Psoas muscle (tissue), 8 donors: Measurements from ENCODE around the gene JAG1. TPM values are rescaled to one million over a fixed set of nuclear protein-coding genes. Genes with fewer than 3 reads are reported as not detected.

Experiments used
- ATAC-seq, 4 donors: fragments of 200-7000 bp; cut with Tn5 transposase; one replicate each; pipeline ENCODE4 v1.9.1; 2020; ENCODE audit warnings: moderate library complexity in 3 of 4, mild to moderate bottlenecking in 2 of 4
- DNase-seq, 2 donors: peaks; one replicate each; pipeline ENCODE4 v3.0.0-alpha.2; 2020
- H3K27ac ChIP-seq: fragments of 200-600 bp; one replicate; pipeline ENCODE4 v1.8.0; 2022
- H3K27me3 ChIP-seq, 3 donors: fragments of 200-600 bp in 1 of 3; one replicate each; pipeline versions ENCODE4 v1.6.1 to v1.8.0; 2013 to 2022; ENCODE audit warnings: low read length in 2 of 3, mild to moderate bottlenecking in 2 of 3, moderate library complexity in 1 of 3; ENCODE audit not compliant: insufficient read depth in 3 of 3
- H3K36me3 ChIP-seq, 2 donors: fragments of 200-600 bp in 1 of 2; one replicate each; pipeline versions ENCODE4 v1.6.1 to v1.8.0; 2013 to 2022; ENCODE audit warnings: low read depth in 1 of 2, mild to moderate bottlenecking in 1 of 2, moderate library complexity in 1 of 2; ENCODE audit not compliant: insufficient read depth in 1 of 2
- H3K4me1 ChIP-seq: fragments of 200-600 bp; one replicate; pipeline ENCODE4 v1.8.0; 2022
- H3K4me3 ChIP-seq: fragments of 200-600 bp; one replicate; pipeline ENCODE4 v1.8.0; 2022; ENCODE audit warnings: mild to moderate bottlenecking
- H3K9me3 ChIP-seq: fragments of 200-600 bp; one replicate; pipeline ENCODE4 v1.8.0; 2022
- WGBS, 3 donors: extraction: QIAGEN DNeasy Blood & Tissue Kit; methylation state at CpG; one replicate each; pipeline versions ENCODE4 v1.1.6 to v1.1.7; 2013; 5-methylcytosine and 5-hydroxymethylcytosine counted together
- intact Hi-C, 2 donors: fragments of 100-400 bp; cut with DNase I; formaldehyde crosslinking; loops; one replicate each; pipeline versions ENCODE4 v1.11.0 to v1.14.2; 2022
- long read RNA-seq, 2 donors: library from polyadenylated mRNA; unstranded; transcript quantifications; one replicate each; pipeline ENCODE4 v2.0.0, GENCODE V29; 2021
- polyA plus RNA-seq, 3 donors: library from polyadenylated mRNA; stranded (reverse); fragments of 200-250 nt; gene quantifications; one replicate each; pipeline ENCODE4 v1.2.3, GENCODE V29; 2013
- total RNA-seq, 4 donors: library from RNA; stranded (reverse); fragmentation: NEBNext Ultra II Directional in 2 of 4; extraction: Animal tissue kit (Norgen Biotek cat#: 25700) in 2 of 4; gene quantifications; one replicate each; pipeline versions ENCODE4 v1.2.1 to v1.2.4, GENCODE V29; 2021 to 2023
- TF ChIP-seq, protein P1 (sequence below): fragments of 200-600 bp; IDR thresholded peaks from one replicate; pipeline ENCODE4 v1.8.0; 2022; ENCODE audit warnings: antibody characterized with exemption
- donor health status: healthy with polysubstance abuse.
- donor health status: DM: no; HTN: no; CAD: no; lungs with moderate emphysema.
- donor health status: Bipolar disorder and iron deficiency.
- donor health status: healthy.
- donor health status: DM: yes; HTN: yes; CAD: no.
- donor health status: DM: no; HTN: no; CAD: no.
- donor health status: DM: no; HTN: no; CAD: no.
- donor health status: DM: yes; HTN: yes; CAD: no.

JAG1 gene
- total RNA-seq (10 to 100 TPM; 10.4 to 35.4 (median 16.0) TPM), polyA plus RNA-seq (1 to 10 TPM; 5.4 to 6.5 (median 5.6) TPM)
- long read RNA-seq, donor 1, partial matches to known transcripts = 33 of 40 reads
- long read RNA-seq, donor 1, other reads (novel, unspliced or antisense) = 6 of 40 reads
- long read RNA-seq, donor 2, full-length matches to known transcripts = 1 of 37 reads
- long read RNA-seq, donor 2, partial matches to known transcripts = 32 of 37 reads
- long read RNA-seq, donor 2, other reads (novel, unspliced or antisense) = 4 of 37 reads

DNA sequence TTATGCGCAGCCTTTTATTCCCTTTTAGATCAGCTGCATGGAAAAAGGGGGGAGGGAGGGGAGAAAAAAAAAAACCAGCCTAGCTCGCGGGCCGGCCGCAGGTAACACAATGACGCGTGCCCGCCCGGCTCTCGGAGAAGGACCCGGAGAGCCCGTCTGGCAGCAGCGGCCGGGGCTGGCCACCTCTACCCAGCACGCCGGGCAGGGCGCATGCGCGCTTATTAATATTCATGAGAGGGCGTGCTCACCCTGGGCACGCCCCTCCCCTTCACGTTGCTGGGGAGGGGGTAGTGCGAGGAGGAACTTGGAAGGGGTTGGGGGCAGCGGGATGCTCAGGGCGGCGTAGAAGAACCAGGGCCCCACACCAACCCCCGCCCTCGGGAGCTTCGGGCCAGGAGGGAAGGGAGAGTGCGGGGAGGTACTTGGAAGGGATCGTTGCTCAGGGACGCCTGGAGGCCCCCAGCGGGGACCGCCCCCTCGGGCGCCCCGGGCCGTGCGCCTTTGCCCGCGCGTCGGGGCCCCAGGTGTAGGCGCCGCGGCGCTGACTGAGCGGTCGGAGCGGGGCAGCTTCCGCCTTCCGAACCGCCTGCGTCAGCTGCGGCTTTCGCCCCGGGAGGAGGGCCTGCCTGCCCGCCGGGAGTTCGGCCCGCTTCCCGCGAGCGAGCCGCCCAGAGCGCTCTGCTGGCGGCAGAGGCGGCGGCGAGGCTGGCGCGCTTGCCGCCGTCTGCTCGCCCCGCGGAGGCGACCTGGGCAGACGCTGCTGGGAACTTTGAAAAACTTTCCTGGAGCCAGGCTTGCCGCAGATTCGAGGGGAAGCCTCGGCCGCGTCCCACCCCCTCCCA, at the start of gene JAG1:
Gene JAG1 (minus strand): TSS at position 158 of the 842 bp plus-strand sequence. CDS start 469 bp downstream, outside the sequence.
- H3K4me1 ChIP-seq = peaks cover 2% of the 10 kb centered on the region
- peaks cover 0 to 1% of the 10 kb centered on the region in 2 donors for H3K36me3 ChIP-seq
- H3K27me3 ChIP-seq = no peaks in the 10 kb centered on the region
- WGBS, 3 donors = 0 to 1% (median 0%) methylated on average over 42 to 84 of the region's 84 CpGs
- intact Hi-C loops = loop anchor here (5.0 to 10.0 kb wide), 8 partner anchors 181 to 871 kb away; no protein-coding TSS in a partner anchor
- ATAC-seq (peak; percentile 87 to 90 (median 90)), DNase-seq (peak; percentile 94 to 97)
- H3K27ac ChIP-seq = peak within 1 kb of the TSS; percentile 92
- no peaks in the 10 kb centered on the region for H3K9me3 ChIP-seq
- TF ChIP-seq, protein P1, sequence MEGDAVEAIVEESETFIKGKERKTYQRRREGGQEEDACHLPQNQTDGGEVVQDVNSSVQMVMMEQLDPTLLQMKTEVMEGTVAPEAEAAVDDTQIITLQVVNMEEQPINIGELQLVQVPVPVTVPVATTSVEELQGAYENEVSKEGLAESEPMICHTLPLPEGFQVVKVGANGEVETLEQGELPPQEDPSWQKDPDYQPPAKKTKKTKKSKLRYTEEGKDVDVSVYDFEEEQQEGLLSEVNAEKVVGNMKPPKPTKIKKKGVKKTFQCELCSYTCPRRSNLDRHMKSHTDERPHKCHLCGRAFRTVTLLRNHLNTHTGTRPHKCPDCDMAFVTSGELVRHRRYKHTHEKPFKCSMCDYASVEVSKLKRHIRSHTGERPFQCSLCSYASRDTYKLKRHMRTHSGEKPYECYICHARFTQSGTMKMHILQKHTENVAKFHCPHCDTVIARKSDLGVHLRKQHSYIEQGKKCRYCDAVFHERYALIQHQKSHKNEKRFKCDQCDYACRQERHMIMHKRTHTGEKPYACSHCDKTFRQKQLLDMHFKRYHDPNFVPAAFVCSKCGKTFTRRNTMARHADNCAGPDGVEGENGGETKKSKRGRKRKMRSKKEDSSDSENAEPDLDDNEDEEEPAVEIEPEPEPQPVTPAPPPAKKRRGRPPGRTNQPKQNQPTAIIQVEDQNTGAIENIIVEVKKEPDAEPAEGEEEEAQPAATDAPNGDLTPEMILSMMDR = no peak
- peak within 1 kb of the TSS; percentile 97 for H3K4me3 ChIP-seq

GRCh38 chr20:10721976-10722375, 48.2 kb upstream of the JAG1 start:
- Histone ChIP-seq H3K4me3 (no peak overlapping the region), H3K27me3 (no peaks in the 10 kb centered on the region), H3K27ac (no peak overlapping the region), H3K9me3 (no peaks in the 10 kb centered on the region), H3K4me1 (no peaks in the 10 kb centered on the region), H3K36me3 (no peaks in the 10 kb centered on the region)
- ATAC-seq (no peak), DNase-seq (no peak)
- intact Hi-C loops = no loop called here
- 81 to 89% (median 86%) methylated on average over 3 of the region's 3 CpGs for WGBS, 3 donors
- TF ChIP-seq, protein P1 = no peak

DNA sequence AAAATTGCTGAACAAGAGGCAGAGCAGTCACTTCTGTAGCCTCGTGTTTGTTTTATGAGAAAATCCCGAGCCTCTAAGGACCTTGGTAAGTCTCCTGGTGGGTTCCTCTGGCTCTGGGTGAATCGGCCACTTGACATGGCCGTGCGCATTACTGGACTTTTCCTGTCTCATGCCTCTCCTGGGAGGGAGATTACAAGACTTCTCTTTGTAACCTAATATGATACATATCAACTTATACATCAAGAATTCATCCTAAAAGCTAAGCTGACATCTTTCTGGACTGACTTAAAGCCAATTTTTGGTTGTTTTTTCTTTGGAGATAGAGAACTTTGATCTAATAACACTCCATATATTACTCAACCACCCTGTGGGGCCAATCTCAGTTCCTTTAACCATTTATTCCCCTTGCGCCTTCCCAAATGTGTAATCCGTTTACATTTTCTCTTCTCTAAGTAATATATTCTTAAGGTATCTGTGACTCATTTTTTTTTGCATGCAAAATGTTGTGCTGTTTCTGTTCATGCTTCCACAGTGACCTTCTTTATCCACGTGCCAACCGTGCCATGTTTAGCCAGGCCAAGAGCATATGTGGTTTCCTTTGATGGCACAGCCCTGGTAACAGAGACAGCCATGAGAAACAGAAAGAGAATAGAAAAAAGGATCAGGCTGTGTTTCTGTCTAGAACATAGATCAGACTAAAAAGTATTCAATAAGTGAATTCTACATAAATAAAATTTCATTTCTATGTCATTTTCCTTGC, 47.5 kb upstream of the JAG1 start:
- intact Hi-C loops = no loop called here
- no peak overlapping the region for H3K4me3 ChIP-seq
- no peaks in the 10 kb centered on the region for H3K36me3 ChIP-seq
- no peaks in the 10 kb centered on the region for H3K4me1 ChIP-seq
- TF ChIP-seq, protein P1 = no peak
- H3K27me3 ChIP-seq = no peaks in the 10 kb centered on the region
- WGBS, 3 donors = 67 to 74% (median 74%) methylated on average over 9 of the region's 9 CpGs
- DNase-seq (no peak), ATAC-seq (no peak)
- H3K9me3 ChIP-seq = no peaks in the 10 kb centered on the region
- no peak overlapping the region for H3K27ac ChIP-seq

DNA sequence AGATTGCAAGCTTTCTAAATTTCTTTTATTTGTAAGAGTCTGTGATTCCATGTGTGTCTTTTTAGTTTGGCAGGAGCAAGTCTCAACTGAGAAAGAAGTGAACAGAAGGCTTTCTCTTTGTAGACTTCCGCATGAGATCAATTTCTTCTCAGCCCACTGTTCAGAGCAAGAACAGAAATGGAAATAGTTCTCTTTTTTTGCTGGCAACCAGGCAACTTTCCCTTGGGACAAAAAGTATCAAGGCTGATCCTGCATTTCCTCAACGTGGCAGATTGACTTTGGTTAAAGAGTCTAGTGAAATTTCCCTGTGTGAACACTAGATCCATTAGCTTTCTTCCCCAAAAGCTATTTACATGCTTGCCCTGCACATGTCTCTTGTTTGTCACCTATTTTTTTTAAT, 46.8 kb upstream of the JAG1 start:
- no peak overlapping the region for H3K27ac ChIP-seq
- H3K36me3 ChIP-seq = no peaks in the 10 kb centered on the region
- H3K4me1 ChIP-seq = no peaks in the 10 kb centered on the region
- TF ChIP-seq, protein P1 = no peak
- 36 to 44% (median 42%) methylated on average over 2 of the region's 2 CpGs for WGBS, 3 donors
- no peak for ATAC-seq
- DNase-seq = no peak
- H3K4me3 ChIP-seq = no peak overlapping the region
- H3K27me3 ChIP-seq = no peaks in the 10 kb centered on the region
- H3K9me3 ChIP-seq = no peaks in the 10 kb centered on the region
- intact Hi-C loops = no loop called here
